Activated effector memory CD4-positive, alpha-beta T cell treated with anti-CD3 and anti-CD28 coated beads, Interleukin-2, amount 50 U/mL, for 16 hours (primary cell): ENCODE data around the gene ANKMY1.

Source experiments
- DNase-seq: peaks from one replicate; pipeline ENCODE4 v3.0.0-alpha.2; 2020

The ANKMY1 gene

GRCh38 chr2:240579071-240579762 is 21.4 kb upstream of the ANKMY1 start:
- DNase-seq = no peak

- no peak for DNase-seq
Observed at GRCh38 chr2:240578488-240578887, 20.7 kb upstream of the ANKMY1 start.

GRCh38 chr2:240578110-240578450 is 20.3 kb upstream of the ANKMY1 start:
- no peak for DNase-seq

GRCh38 chr2:240577281-240578109 is 19.7 kb upstream of the ANKMY1 start:
- DNase-seq = no peak

- DNase-seq = no peak
Observed at GRCh38 chr2:240576436-240577205, 18.8 kb upstream of the ANKMY1 start.

GRCh38 chr2:240576036-240576435 is 18.2 kb upstream of the ANKMY1 start:
- no peak for DNase-seq

- DNase-seq = no peak
Observed at GRCh38 chr2:240575101-240575965, 17.5 kb upstream of the ANKMY1 start.

- no peak for DNase-seq
Observed at GRCh38 chr2:240574386-240575100, 16.8 kb upstream of the ANKMY1 start.

GRCh38 chr2:240573516-240574385 is 16.0 kb upstream of the ANKMY1 start:
- DNase-seq = no peak

- no peak for DNase-seq
Observed at GRCh38 chr2:240573071-240573515, 15.3 kb upstream of the ANKMY1 start.

- peak; percentile 60 for DNase-seq
Observed at GRCh38 chr2:240572141-240573031, 14.6 kb upstream of the ANKMY1 start.

GRCh38 chr2:240571314-240571973 is 13.7 kb upstream of the ANKMY1 start:
- DNase-seq = peak; percentile 60

- DNase-seq = peak; percentile 61
Observed at GRCh38 chr2:240570531-240571313, 12.9 kb upstream of the ANKMY1 start.

GRCh38 chr2:240569998-240570530 is 12.3 kb upstream of the ANKMY1 start:
- DNase-seq = peak; percentile 63

- DNase-seq = peak; percentile 67
Observed at GRCh38 chr2:240569523-240569997, 11.8 kb upstream of the ANKMY1 start.

- peak; percentile 82 for DNase-seq
Observed at GRCh38 chr2:240568678-240569522, 11.1 kb upstream of the ANKMY1 start.
